IPS DF 6.9 (cell line): ENCODE measurements around the gene ALG1.

Source experiments
- DNase-seq: peaks from one replicate; pipeline ENCODE4 v3.0.0-alpha.2; 2013; ENCODE audit warnings: low read depth, low spot score
- H3K27ac ChIP-seq: one replicate; pipeline ENCODE4 v1.5.1; 2013; ENCODE audit warnings: low read length, control low read depth
- H3K27me3 ChIP-seq: 2 replicates; pipeline ENCODE4 v1.6.1; 2013; ENCODE audit warnings: mild to moderate bottlenecking, low read length; ENCODE audit not compliant: control insufficient read depth, insufficient read depth
- H3K36me3 ChIP-seq: 2 replicates; pipeline ENCODE4 v1.6.1; 2013; ENCODE audit warnings: low read length; ENCODE audit not compliant: control insufficient read depth, insufficient read depth
- H3K4me1 ChIP-seq: 2 replicates; pipeline ENCODE4 v1.6.1; 2013; ENCODE audit warnings: low read length; ENCODE audit not compliant: control insufficient read depth, insufficient read depth
- H3K4me3 ChIP-seq: 2 replicates; pipeline ENCODE4 v1.5.1; 2013; ENCODE audit warnings: mild to moderate bottlenecking, low read length
- H3K9me3 ChIP-seq: 2 replicates; pipeline ENCODE4 v1.6.1; 2013; ENCODE audit warnings: low read length, inconsistent platforms; ENCODE audit not compliant: control insufficient read depth, insufficient read depth
- WGBS: extraction: QIAGEN DNeasy Blood & Tissue Kit; methylation state at CpG from one replicate; pipeline ENCODE4 v1.1.7; 2013; ENCODE audit warnings: mixed read lengths, missing lambda C conversion rate; ENCODE audit not compliant: insufficient read length, insufficient coverage; 5-methylcytosine and 5-hydroxymethylcytosine counted together

The ALG1 gene

DNA sequence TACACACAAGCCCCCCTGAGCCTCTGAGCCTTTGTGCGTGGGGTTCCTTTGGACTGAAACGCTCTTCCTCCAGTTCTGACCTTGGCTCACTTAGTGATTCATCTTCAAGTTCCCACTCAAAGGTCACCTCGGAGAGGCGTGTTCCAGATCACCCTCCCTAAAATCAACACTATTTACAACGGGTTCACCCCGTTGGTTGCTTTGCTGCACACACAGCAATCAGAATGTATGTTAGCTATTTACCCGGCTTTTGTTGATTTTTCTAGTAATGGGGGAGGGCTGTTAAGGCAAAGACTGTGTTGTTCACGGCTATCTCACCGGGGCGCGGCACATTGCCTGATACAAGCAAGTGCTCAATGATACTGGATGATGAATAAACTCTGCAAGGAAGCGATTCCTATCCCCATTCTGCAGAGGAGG lies 38.9 kb upstream of the ALG1 start:
- WGBS: no CpG with 5 or more reads among the region's 12 CpGs
- Histone ChIP-seq H3K36me3 (no peaks in the 10 kb centered on the region), H3K9me3 (no peaks in the 10 kb centered on the region), H3K4me3 (peak overlapping the region; percentile 92; the same call in 1 of the 2 replicates), H3K27ac (no peak overlapping the region), H3K4me1 (peaks cover 2% of the 10 kb centered on the region; the same call in 1 of the 2 replicates), H3K27me3 (no peaks in the 10 kb centered on the region; the same call in 1 of the 2 replicates)
- no peak for DNase-seq

- no peaks in the 10 kb centered on the region; the same call in 1 of the 2 replicates for H3K27me3 ChIP-seq
- H3K4me1 ChIP-seq: peaks cover 2% of the 10 kb centered on the region; the same call in 1 of the 2 replicates
- H3K36me3 ChIP-seq: no peaks in the 10 kb centered on the region
- no peak within 1 kb of the TSS for H3K27ac ChIP-seq
- H3K9me3 ChIP-seq: no peaks in the 10 kb centered on the region
- WGBS: no CpG with 5 or more reads among the region's 104 CpGs
- H3K4me3 ChIP-seq: peak within 1 kb of the TSS; percentile 92
- DNase-seq: peak; percentile 54
These were observed 38.1 kb upstream of the ALG1 start, which contains the start of gene NAGPA for GRCh38 chr16:5033256-5034166. TSS of gene NAGPA (minus strand) at chr16:5033935. CDS start at chr16:5033914, 21 bp downstream.

- H3K27ac ChIP-seq: no peak overlapping the region
- WGBS: no CpG with 5 or more reads among the region's 2 CpGs
- peaks cover 2% of the 10 kb centered on the region; the same call in 1 of the 2 replicates for H3K4me1 ChIP-seq
- DNase-seq: no peak
- H3K27me3 ChIP-seq: no peaks in the 10 kb centered on the region; the same call in 1 of the 2 replicates
- H3K36me3 ChIP-seq: no peaks in the 10 kb centered on the region
- H3K4me3 ChIP-seq: peak overlapping the region; percentile 92; the same call in 1 of the 2 replicates
- no peaks in the 10 kb centered on the region for H3K9me3 ChIP-seq
These were observed 37.5 kb upstream of the ALG1 start for GRCh38 chr16:5034167-5034523.

- H3K36me3 ChIP-seq: no peaks in the 10 kb centered on the region
- no peak overlapping the region for H3K4me3 ChIP-seq
- no peak for DNase-seq
- H3K4me1 ChIP-seq: peaks cover 2% of the 10 kb centered on the region; the same call in 1 of the 2 replicates
- no CpG with 5 or more reads among the region's 1 CpG for WGBS
- no peak overlapping the region for H3K27ac ChIP-seq
- H3K9me3 ChIP-seq: no peaks in the 10 kb centered on the region
- H3K27me3 ChIP-seq: no peaks in the 10 kb centered on the region; the same call in 1 of the 2 replicates
These were observed 35.8 kb upstream of the ALG1 start for GRCh38 chr16:5035909-5036227.

- Histone ChIP-seq H3K27ac (no peak overlapping the region), H3K4me1 (peaks cover 2% of the 10 kb centered on the region; the same call in 1 of the 2 replicates), H3K9me3 (no peaks in the 10 kb centered on the region), H3K27me3 (no peaks in the 10 kb centered on the region; the same call in 1 of the 2 replicates), H3K4me3 (no peak overlapping the region), H3K36me3 (no peaks in the 10 kb centered on the region)
- DNase-seq: no peak
- WGBS: no CpG with 5 or more reads among the region's 12 CpGs
These were observed 35.2 kb upstream of the ALG1 start for GRCh38 chr16:5036228-5037156.

- Histone ChIP-seq H3K9me3 (no peaks in the 10 kb centered on the region), H3K4me1 (0 out of 2 replicates have a peak, but pooled peaks cover 2% of the 10 kb centered on the region), H3K27ac (no peak overlapping the region), H3K27me3 (no peaks in the 10 kb centered on the region), H3K36me3 (no peaks in the 10 kb centered on the region), H3K4me3 (no peak overlapping the region)
- DNase-seq: no peak
- WGBS: no CpG with 5 or more reads among the region's 7 CpGs
These were observed 31.2 kb upstream of the ALG1 start for GRCh38 chr16:5040451-5040850.

DNA sequence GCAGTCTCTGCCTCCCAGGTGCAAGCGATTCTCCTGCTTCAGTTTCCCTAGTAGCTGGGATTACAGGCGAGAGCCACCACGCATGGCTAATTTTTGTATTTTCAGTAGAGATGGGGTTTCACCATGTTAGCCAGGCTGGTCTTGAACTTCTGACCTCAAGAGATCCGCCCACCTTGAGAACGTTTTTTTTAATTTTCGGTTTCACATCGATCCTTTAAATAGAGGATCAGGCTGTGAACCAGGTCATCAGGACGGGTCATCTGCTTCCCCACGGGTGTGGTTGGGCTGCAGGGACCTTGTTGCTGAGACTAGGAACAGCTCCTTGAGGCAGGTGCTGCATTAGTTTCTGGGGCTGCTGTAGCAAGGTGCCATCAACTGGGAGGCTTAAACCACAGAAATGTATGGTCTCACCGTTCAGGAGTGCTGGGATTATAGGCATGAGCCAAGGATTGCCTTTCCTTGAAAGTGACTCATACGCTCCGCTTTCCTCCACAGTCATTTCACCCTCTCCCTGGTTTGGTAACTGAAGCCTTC lies 30.0 kb upstream of the ALG1 start:
- Histone ChIP-seq H3K9me3 (no peaks in the 10 kb centered on the region), H3K27me3 (no peaks in the 10 kb centered on the region), H3K27ac (no peak overlapping the region), H3K36me3 (no peaks in the 10 kb centered on the region), H3K4me3 (no peak overlapping the region), H3K4me1 (0 out of 2 replicates have a peak, but pooled peaks cover under 1% of the 10 kb centered on the region)
- no peak for DNase-seq
- no CpG with 5 or more reads among the region's 12 CpGs for WGBS

DNA sequence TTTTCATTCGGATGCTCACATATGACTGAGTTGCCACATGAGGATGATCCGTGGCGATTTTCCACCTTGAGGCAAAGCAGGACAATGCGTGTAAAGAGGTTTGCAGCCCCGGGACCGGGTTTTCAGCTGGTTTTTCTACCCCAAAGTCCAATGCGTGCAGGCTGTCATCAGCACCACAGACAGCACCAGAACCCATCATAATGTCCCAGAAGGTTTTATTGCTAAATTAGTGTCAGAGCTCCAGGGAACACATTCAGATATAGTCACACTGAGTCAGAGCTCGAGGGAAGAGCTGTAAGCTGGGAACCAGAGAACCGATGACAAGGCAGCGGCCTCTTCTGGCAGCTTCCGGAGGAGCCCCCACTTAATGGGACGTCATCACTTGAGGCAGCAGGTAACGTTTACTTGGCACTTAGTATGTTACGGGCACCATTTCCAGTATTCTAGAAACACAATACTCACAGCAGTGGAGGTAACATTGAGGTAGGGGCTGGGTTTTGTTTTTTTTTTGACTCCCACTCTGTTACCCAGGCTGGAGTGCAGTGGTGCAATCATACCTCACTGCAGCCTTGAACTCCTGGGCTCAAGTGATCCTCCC lies 29.0 kb upstream of the ALG1 start:
- H3K27ac ChIP-seq: no peak overlapping the region
- H3K4me3 ChIP-seq: no peak overlapping the region
- H3K4me1 ChIP-seq: no peaks in the 10 kb centered on the region
- H3K36me3 ChIP-seq: no peaks in the 10 kb centered on the region
- no peak for DNase-seq
- no CpG with 5 or more reads among the region's 14 CpGs for WGBS
- H3K9me3 ChIP-seq: no peaks in the 10 kb centered on the region
- no peaks in the 10 kb centered on the region for H3K27me3 ChIP-seq

- no peak overlapping the region for H3K4me3 ChIP-seq
- H3K27ac ChIP-seq: no peak overlapping the region
- DNase-seq: no peak
- H3K36me3 ChIP-seq: no peaks in the 10 kb centered on the region
- no CpG with 5 or more reads among the region's 8 CpGs for WGBS
- no peaks in the 10 kb centered on the region for H3K4me1 ChIP-seq
- no peaks in the 10 kb centered on the region for H3K9me3 ChIP-seq
- H3K27me3 ChIP-seq: no peaks in the 10 kb centered on the region
These were observed 27.6 kb upstream of the ALG1 start for GRCh38 chr16:5044011-5044540.
